OCI-LY3 (cell line): ENCODE measurements around the gene NCDN.

Source experiments
- EZH2phosphoT487 ChIP-seq: fragments of 200-600 bp; shearing (Covaris generic); IDR thresholded peaks from 2 replicates; pipeline ENCODE4 v1.6.1; 2018; ENCODE audit warnings: antibody characterized with exemption, mixed run types, low read depth
- TF ChIP-seq, protein P1 (sequence below): fragments of 200-600, 300-600 bp; sonication (generic); IDR thresholded peaks from 2 replicates; pipeline ENCODE4 v1.5.1; 2014; ENCODE audit warnings: antibody characterized with exemption, low read length, low read depth

DNA sequence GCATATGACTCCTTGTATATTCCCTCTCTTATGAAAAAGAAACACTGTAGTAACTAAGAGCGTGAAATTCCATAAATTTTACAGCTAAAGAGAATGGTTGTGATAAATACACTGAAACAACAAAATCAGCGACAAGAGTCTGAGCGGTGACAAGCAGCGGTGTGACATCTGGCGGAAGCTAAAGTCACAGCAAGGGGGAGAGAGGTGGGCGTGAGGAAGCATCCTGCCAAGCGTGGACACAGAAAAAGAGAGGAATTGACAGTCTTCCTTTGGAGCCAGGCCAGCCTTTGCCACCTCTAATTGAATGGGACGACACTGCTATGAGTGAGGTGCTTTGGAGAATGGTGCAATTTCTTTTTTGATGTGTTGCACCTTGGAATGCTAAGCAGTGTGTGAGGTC lies 57.8 kb downstream of the NCDN start:
- TF ChIP-seq, protein P1, sequence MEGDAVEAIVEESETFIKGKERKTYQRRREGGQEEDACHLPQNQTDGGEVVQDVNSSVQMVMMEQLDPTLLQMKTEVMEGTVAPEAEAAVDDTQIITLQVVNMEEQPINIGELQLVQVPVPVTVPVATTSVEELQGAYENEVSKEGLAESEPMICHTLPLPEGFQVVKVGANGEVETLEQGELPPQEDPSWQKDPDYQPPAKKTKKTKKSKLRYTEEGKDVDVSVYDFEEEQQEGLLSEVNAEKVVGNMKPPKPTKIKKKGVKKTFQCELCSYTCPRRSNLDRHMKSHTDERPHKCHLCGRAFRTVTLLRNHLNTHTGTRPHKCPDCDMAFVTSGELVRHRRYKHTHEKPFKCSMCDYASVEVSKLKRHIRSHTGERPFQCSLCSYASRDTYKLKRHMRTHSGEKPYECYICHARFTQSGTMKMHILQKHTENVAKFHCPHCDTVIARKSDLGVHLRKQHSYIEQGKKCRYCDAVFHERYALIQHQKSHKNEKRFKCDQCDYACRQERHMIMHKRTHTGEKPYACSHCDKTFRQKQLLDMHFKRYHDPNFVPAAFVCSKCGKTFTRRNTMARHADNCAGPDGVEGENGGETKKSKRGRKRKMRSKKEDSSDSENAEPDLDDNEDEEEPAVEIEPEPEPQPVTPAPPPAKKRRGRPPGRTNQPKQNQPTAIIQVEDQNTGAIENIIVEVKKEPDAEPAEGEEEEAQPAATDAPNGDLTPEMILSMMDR: no peak
- TF ChIP-seq EZH2phosphoT487: no peak
